ENCODE measurements around the gene ZFP36. TPM values are rescaled to one million over a fixed set of nuclear protein-coding genes. Genes with fewer than 3 reads are reported as not detected.
"Not testable (repeated sequence)": the region's sequence is repeated elsewhere in the genome, so short reads cannot be mapped to it uniquely, and the experiment has no call there.

ZFP36 gene
- total RNA-seq, 2 donors from 2014 or later, result 96.5 to 170 TPM

DNA sequence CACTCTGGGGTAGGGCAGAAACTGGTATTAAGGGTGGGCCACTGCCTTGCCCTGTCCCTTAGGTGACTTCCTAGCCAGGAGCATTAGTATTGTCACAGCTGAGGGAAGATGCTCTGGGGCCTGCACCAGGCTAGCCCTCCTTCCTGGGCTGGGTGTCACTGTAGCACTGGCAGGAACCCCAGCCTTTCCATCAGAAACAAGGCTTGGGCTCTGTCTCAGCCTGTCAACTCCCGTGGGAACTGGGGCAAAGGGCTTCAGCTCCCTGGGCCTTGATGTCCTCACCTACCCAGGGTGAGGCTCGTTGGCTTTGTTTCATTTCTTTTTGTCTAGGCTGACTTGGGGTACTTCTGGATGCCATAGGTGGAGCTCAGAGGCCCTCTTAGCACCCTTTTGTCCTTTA, 33.7 kb upstream of the ZFP36 start:
- H3K4me1 ChIP-seq (replicated peaks), result peaks cover 10% of the 10 kb centered on the region
- intact Hi-C loops (cut with DNase I), result no loop called here
- peaks cover 22 to 33% of the 10 kb centered on the region in 2 donors for H3K36me3 ChIP-seq
- peak overlapping the region; percentile 80 to 84 for H3K27ac ChIP-seq
- no peaks in the 10 kb centered on the region for H3K27me3 ChIP-seq (replicated peaks; ENCODE audit: insufficient read depth)
- no peak for DNase-seq (ENCODE audit: low spot score)
- TF ChIP-seq POLR2AphosphoS5 (IDR thresholded peaks at IDR 0.05) (no peak), POLR2A (IDR thresholded peaks at IDR 0.05) (no peak)
- TF ChIP-seq, protein P1, sequence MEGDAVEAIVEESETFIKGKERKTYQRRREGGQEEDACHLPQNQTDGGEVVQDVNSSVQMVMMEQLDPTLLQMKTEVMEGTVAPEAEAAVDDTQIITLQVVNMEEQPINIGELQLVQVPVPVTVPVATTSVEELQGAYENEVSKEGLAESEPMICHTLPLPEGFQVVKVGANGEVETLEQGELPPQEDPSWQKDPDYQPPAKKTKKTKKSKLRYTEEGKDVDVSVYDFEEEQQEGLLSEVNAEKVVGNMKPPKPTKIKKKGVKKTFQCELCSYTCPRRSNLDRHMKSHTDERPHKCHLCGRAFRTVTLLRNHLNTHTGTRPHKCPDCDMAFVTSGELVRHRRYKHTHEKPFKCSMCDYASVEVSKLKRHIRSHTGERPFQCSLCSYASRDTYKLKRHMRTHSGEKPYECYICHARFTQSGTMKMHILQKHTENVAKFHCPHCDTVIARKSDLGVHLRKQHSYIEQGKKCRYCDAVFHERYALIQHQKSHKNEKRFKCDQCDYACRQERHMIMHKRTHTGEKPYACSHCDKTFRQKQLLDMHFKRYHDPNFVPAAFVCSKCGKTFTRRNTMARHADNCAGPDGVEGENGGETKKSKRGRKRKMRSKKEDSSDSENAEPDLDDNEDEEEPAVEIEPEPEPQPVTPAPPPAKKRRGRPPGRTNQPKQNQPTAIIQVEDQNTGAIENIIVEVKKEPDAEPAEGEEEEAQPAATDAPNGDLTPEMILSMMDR (IDR thresholded peaks at IDR 0.05), result no peak
- WGBS, result 58% methylated on average over 2 of the region's 2 CpGs
- no peak overlapping the region for H3K4me3 ChIP-seq
- no peaks in the 10 kb centered on the region for H3K9me3 ChIP-seq

GRCh38 chr19:39375929-39376328, 30.7 kb upstream of the ZFP36 start:
- TF ChIP-seq POLR2AphosphoS5 (IDR thresholded peaks at IDR 0.05) (no peak), POLR2A (IDR thresholded peaks at IDR 0.05) (no peak)
- TF ChIP-seq, protein P1 (IDR thresholded peaks at IDR 0.05), result no peak
- Histone ChIP-seq H3K36me3 (peaks cover 28 to 43% of the 10 kb centered on the region in 2 donors), H3K27me3 (replicated peaks; ENCODE audit: insufficient read depth) (no peaks in the 10 kb centered on the region), H3K27ac (no peak overlapping the region), H3K4me1 (replicated peaks) (peaks cover 10% of the 10 kb centered on the region), H3K4me3 (no peak overlapping the region), H3K9me3 (no peaks in the 10 kb centered on the region)
- intact Hi-C loops (cut with DNase I), result no loop called here
- DNase-seq (ENCODE audit: low spot score), result no peak

DNA sequence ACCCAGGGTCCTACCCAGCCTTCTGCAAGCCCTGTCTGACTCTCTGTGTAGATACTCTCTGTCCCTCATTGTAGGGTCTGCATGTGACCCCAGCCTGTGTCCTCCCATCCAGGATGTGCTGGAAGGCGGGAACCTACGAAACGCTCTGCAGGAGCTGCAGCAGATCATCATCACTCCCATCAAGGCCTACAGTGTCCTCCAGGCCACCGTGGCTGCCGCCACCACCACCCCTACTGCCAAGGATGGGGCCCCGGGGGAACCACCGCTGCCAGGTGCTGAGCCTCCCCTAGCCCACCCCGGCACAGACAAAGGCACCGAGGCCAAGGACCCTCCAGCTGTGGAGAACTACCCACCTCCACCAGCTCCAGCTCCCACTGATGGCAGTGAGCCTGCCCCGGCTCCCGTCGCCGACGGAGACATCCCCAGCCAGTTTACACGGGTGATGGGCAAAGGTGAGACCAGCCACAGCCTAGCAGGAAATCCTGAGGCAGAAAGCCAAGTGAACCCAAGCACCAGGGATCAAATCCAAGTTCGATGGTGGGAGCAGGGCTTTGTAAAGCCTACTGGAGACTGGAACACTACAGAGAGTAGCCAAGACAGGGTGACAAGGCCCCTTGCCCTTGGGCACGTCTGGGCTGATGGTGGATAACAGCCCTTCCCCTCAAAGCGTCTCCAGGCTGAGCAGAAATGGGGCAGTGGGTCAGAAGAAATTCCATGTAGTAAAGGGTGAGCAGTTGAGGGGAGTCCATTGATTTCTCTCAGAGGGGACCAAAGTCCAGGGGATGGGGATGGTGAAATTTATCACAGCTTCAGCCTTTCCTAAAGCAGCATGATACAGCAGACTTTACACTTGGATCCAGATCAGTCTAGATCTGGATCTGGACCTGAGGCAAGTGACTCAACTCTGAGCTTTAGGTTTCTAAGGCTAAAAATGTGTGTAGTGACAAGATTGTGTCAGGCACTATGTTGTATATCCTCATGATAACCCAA, 29.0 kb upstream of the ZFP36 start:
- TF ChIP-seq POLR2AphosphoS5 (IDR thresholded peaks at IDR 0.05), result no peak
- no peak for TF ChIP-seq POLR2A (IDR thresholded peaks at IDR 0.05)
- TF ChIP-seq, protein P1 (IDR thresholded peaks at IDR 0.05), result no peak
- H3K9me3 ChIP-seq, result no peaks in the 10 kb centered on the region
- 82% methylated on average over 18 of the region's 18 CpGs for WGBS
- H3K27me3 ChIP-seq (replicated peaks; ENCODE audit: insufficient read depth), result no peaks in the 10 kb centered on the region
- H3K36me3 ChIP-seq, result peaks cover 28 to 51% of the 10 kb centered on the region in 2 donors
- H3K4me3 ChIP-seq, result no peak overlapping the region
- no peak overlapping the region for H3K27ac ChIP-seq
- H3K4me1 ChIP-seq (replicated peaks), result peaks cover 8% of the 10 kb centered on the region
- intact Hi-C loops (cut with DNase I), result no loop called here
- no peak for DNase-seq (ENCODE audit: low spot score)

DNA sequence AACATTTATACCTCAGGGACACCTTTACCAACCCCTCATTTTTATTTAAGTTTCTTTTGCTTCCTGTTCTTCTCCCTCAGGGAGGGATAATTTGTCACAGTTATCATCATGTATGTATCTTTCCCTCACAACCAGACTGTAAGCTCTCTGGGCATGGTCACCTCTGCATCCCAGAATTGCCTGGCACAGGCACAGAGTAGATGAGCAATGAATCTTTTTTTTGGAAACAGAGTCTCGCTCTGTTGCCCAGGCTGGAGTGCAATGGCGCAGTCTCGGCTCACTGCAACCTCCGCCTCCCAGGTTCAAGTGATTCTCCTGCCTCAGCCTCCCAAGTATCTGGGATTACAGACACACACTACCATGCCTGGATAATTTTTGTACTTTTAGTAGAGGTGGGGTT, 27.3 kb upstream of the ZFP36 start:
- H3K27me3 ChIP-seq (replicated peaks; ENCODE audit: insufficient read depth); H3K27ac ChIP-seq; DNase-seq (ENCODE audit: low spot score); intact Hi-C loops (cut with DNase I); H3K9me3 ChIP-seq; H3K4me1 ChIP-seq (replicated peaks); H3K4me3 ChIP-seq: not testable (repeated sequence)
- H3K36me3 ChIP-seq, result peaks cover 31 to 51% of the 10 kb centered on the region in 2 donors
- 96% methylated on average over 4 of the region's 4 CpGs for WGBS

GRCh38 chr19:39379865-39380396, 26.7 kb upstream of the ZFP36 start:
- WGBS, result 89% methylated on average over 14 of the region's 14 CpGs
- DNase-seq (ENCODE audit: low spot score), result no peak
- intact Hi-C loops (cut with DNase I), result no loop called here
- no peaks in the 10 kb centered on the region for H3K27me3 ChIP-seq (replicated peaks; ENCODE audit: insufficient read depth)
- no peak overlapping the region for H3K27ac ChIP-seq
- H3K4me1 ChIP-seq (replicated peaks), result no peaks in the 10 kb centered on the region
- peaks cover 31 to 51% of the 10 kb centered on the region in 2 donors for H3K36me3 ChIP-seq
- no peak for TF ChIP-seq POLR2AphosphoS5 (IDR thresholded peaks at IDR 0.05)
- no peak for TF ChIP-seq POLR2A (IDR thresholded peaks at IDR 0.05)
- TF ChIP-seq, protein P1 (IDR thresholded peaks at IDR 0.05), result no peak
- no peaks in the 10 kb centered on the region for H3K9me3 ChIP-seq
- H3K4me3 ChIP-seq, result no peak overlapping the region

All from prostate gland (tissue), 2 donors.